Epithelial cell of esophagus (primary cell): ENCODE results near the gene ARHGEF18.

ENCODE experiments used
- DNase-seq: peaks from one replicate; pipeline ENCODE4 v3.0.0; 2010; ENCODE audit warnings: low read depth
- H3K4me3 ChIP-seq: 2 replicates; pipeline ENCODE4 v1.5.1; 2011; ENCODE audit warnings: mild to moderate bottlenecking, low read length, control low read depth
- CTCF ChIP-seq: IDR thresholded peaks from 2 replicates; pipeline ENCODE4 v1.5.1; 2011; ENCODE audit warnings: low read depth, mild to moderate bottlenecking, low read length, control low read depth, inconsistent platforms; ENCODE audit not compliant: insufficient read depth; ENCODE audit errors: missing control alignments

The ARHGEF18 gene

GRCh38 chr19:7333198-7334118, 15.3 kb upstream of the ARHGEF18 start:
- TF ChIP-seq CTCF: no peak
- H3K4me3 ChIP-seq: no peak overlapping the region
- no peak for DNase-seq

GRCh38 chr19:7336321-7336973, 12.3 kb upstream of the ARHGEF18 start:
- no peak for DNase-seq
- TF ChIP-seq CTCF: no peak
- H3K4me3 ChIP-seq: no peak overlapping the region

- DNase-seq: no peak
- TF ChIP-seq CTCF: no peak
- H3K4me3 ChIP-seq: no peak overlapping the region
Observed at GRCh38 chr19:7337380-7338194, 11.2 kb upstream of the ARHGEF18 start.

- DNase-seq: peak; percentile 63
- peak; percentile 94 for TF ChIP-seq CTCF
- no peak overlapping the region for H3K4me3 ChIP-seq
Observed at GRCh38 chr19:7340959-7341837, 7.5 kb upstream of the ARHGEF18 start.

GRCh38 chr19:7342143-7342542, 6.6 kb upstream of the ARHGEF18 start:
- no peak for DNase-seq

More at GRCh38 chr19:7342143-7342542, 6.6 kb upstream of the ARHGEF18 start:
- no peak for TF ChIP-seq CTCF
- no peak overlapping the region for H3K4me3 ChIP-seq
